ENCODE results near the gene HMGCR.

Gene HMGCR

GRCh38 chr5:75389430-75389829 lies 52.4 kb downstream of the HMGCR start:
- no peak for DNase-seq

DNA sequence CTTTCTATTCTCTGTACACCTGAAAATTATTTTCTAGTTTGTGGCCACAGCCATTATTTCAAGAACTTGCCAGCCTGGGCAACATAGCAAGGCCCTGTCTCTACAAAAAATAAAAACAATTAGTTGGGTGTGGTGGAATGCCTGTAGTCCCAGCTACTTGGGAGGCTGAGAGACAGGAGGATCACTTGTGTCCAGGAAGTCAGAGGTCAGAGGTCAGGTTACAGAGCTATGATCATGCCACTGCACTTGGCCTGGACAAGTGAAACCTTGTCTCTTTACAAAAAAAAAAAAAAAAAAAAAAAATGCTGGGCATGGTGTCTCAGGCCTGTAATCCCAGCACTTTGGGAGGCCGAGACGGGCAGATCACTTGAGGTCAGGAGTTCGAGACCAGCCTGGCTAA lies 58.3 kb downstream of the HMGCR start:
- DNase-seq, result no peak

DNA sequence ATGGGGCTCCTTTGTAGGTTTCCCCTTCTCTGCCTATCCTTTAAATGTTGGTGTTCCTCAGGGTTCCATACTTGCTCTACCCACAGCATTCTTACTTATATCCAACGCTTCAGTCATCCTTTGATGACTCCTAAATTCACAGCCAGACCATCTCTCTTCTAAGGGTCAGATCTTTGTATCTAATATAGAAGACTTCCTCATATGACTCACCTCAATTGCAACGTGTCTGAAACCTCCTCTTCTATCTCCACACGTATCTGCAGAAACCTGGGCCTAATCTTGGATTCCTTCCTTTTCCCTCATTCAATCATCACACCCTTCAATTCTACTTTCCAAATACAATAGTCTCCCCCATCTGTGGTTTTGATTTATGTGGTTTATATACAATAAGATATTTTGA lies 68.3 kb downstream of the HMGCR start:
- DNase-seq, result no peak
